LNCaP clone FGC (cell line): ENCODE results near the gene SLC45A1.

Experiments used
- DNase-seq: peaks from one replicate; pipeline ENCODE4 v3.0.0-alpha.2; 2011; ENCODE audit warnings: low read depth
- H3K4me3 ChIP-seq: 2 replicates; pipeline ENCODE4 v1.5.1; 2011; ENCODE audit warnings: mild to moderate bottlenecking, low read depth, low read length, control low read depth
- CTCF ChIP-seq: IDR thresholded peaks from 2 replicates; pipeline ENCODE4 v1.5.1; 2012; ENCODE audit warnings: mild to moderate bottlenecking; ENCODE audit not compliant: control insufficient read depth, insufficient read depth; ENCODE audit errors: extremely low read depth

Gene SLC45A1

GRCh38 chr1:8315573-8316475, 2.1 kb upstream of the SLC45A1 start:
- no peak for DNase-seq
- no peak for TF ChIP-seq CTCF

GRCh38 chr1:8318436-8318835, 522 bp downstream of the SLC45A1 start:
- DNase-seq, result no peak
- peak overlapping the region; percentile 42 for H3K4me3 ChIP-seq
- TF ChIP-seq CTCF, result no peak

More at GRCh38 chr1:8315573-8316475, 2.1 kb upstream of the SLC45A1 start:
- no peak overlapping the region for H3K4me3 ChIP-seq

- TF ChIP-seq CTCF, result no peak
- no peak for DNase-seq
- H3K4me3 ChIP-seq, result no peak overlapping the region
These were observed 3.7 kb downstream of the SLC45A1 start for GRCh38 chr1:8321612-8322011.

- no peak for TF ChIP-seq CTCF
- no peak for DNase-seq
- no peak overlapping the region for H3K4me3 ChIP-seq
These were observed 5.8 kb downstream of the SLC45A1 start for GRCh38 chr1:8323706-8324105.

GRCh38 chr1:8324176-8324810, 6.4 kb downstream of the SLC45A1 start:
- TF ChIP-seq CTCF, result no peak
- no peak for DNase-seq
- no peak overlapping the region for H3K4me3 ChIP-seq

GRCh38 chr1:8325771-8326170, 7.9 kb downstream of the SLC45A1 start:
- H3K4me3 ChIP-seq, result no peak overlapping the region
- no peak for TF ChIP-seq CTCF
- DNase-seq, result no peak
